B cell (primary cell): ENCODE data around the gene LDHAL6B. TPM values are rescaled to one million over a fixed set of nuclear protein-coding genes. Genes with fewer than 3 reads are reported as not detected.

Experiments used
- ATAC-seq: fragments of 200-7000 bp; cut with Tn5 transposase; one replicate; pipeline ENCODE4 v1.10.0; 2021; ENCODE audit warnings: low read depth, mild to moderate bottlenecking, moderate number of reproducible peaks, moderate library complexity
- CTCF ChIA-PET: fragments of 350-600 bp; sonication (Branson Sonifier 250); formaldehyde crosslinking; loops from one replicate; lab custom pipeline; 2021; ENCODE audit warnings: antibody characterized with exemption, inconsistent platforms; lab: Charles Lee
- POLR2A ChIA-PET: fragments of 350-600 bp; sonication (Branson Sonifier 250); formaldehyde crosslinking; loops from one replicate; lab custom pipeline; 2021; ENCODE audit warnings: antibody characterized with exemption; lab: Charles Lee
- DNase-seq: peaks from one replicate; pipeline ENCODE4 v3.0.0; 2013
- H2AFZ ChIP-seq: 2 replicates; pipeline ENCODE4 v1.6.1; 2012; ENCODE audit warnings: mild to moderate bottlenecking, low read depth, low read length; ENCODE audit not compliant: insufficient read depth, poor library complexity, severe bottlenecking
- H3K27ac ChIP-seq, 2 donors: 1 replicate in 1 of 2; 2 replicates in 1 of 2; pipeline ENCODE4 v1.5.1; 2012 to 2013; ENCODE audit warnings: low read length in 2 of 2, mild to moderate bottlenecking in 2 of 2, moderate library complexity in 1 of 2
- H3K27me3 ChIP-seq, 4 experiments: fragments of 200-600 bp in 1 of 4; sonication (generic) in 1 of 4; replicated peaks in 1 of 4; 1 replicate in 2 of 4; 2 replicates in 2 of 4; pipeline versions ENCODE4 v1.6.1 to v1.7.0; 2013 to 2016; ENCODE audit warnings: low read length in 3 of 4, mild to moderate bottlenecking in 2 of 4, mixed read lengths in 1 of 4, moderate library complexity in 1 of 4; ENCODE audit not compliant: insufficient read depth in 4 of 4, control insufficient read depth in 3 of 4; ENCODE audit errors: control extremely low read depth in 1 of 4
- H3K36me3 ChIP-seq, 2 experiments: replicated peaks in 1 of 2; 1 replicate in 1 of 2; 2 replicates in 1 of 2; pipeline versions ENCODE4 v1.6.1 to v1.7.1; 2013; ENCODE audit warnings: low read length in 1 of 2; ENCODE audit not compliant: insufficient read depth in 2 of 2, control insufficient read depth in 1 of 2; ENCODE audit errors: control extremely low read depth in 1 of 2, extremely low read depth in 1 of 2
- H3K4me1 ChIP-seq, 2 donors: fragments of 200-600 bp in 1 of 2; sonication (generic) in 1 of 2; 1 replicate in 1 of 2; 2 replicates in 1 of 2; pipeline versions ENCODE4 v1.5.1 to v1.6.1; 2013 to 2017; ENCODE audit warnings: low read length in 2 of 2; ENCODE audit not compliant: control insufficient read depth in 2 of 2, insufficient read depth in 2 of 2
- H3K4me2 ChIP-seq: replicated peaks from 2 replicates; pipeline ENCODE3; 2012; ENCODE audit warnings: mild to moderate bottlenecking, low read depth, low read length; ENCODE audit not compliant: poor library complexity, severe bottlenecking
- H3K4me3 ChIP-seq, 5 experiments: fragments of 200-600 bp in 1 of 5; sonication (generic) in 1 of 5; 1 replicate in 3 of 5; 2 replicates in 2 of 5; pipeline versions ENCODE4 v1.5.1 to v1.7.0; 2011 to 2016; ENCODE audit warnings: low read length in 4 of 5, mild to moderate bottlenecking in 4 of 5, low read depth in 2 of 5, control low read depth in 1 of 5, moderate library complexity in 1 of 5; ENCODE audit not compliant: insufficient read depth in 1 of 5; ENCODE audit errors: control extremely low read depth in 1 of 5, extremely low read depth in 1 of 5
- H3K79me2 ChIP-seq: fragments of 200-600 bp; sonication (generic); one replicate; pipeline ENCODE4 v1.6.0; 2016; ENCODE audit warnings: low read length; ENCODE audit not compliant: control insufficient read depth, insufficient read depth
- H3K9ac ChIP-seq: fragments of 200-600 bp; sonication (generic); 2 replicates; pipeline ENCODE4 v1.6.1; 2017; ENCODE audit warnings: mild to moderate bottlenecking, low read length, moderate library complexity
- H3K9me3 ChIP-seq, 3 donors: one replicate each; pipeline versions ENCODE4 v1.6.1 to v1.7.1; 2013; ENCODE audit warnings: low read length in 2 of 3; ENCODE audit not compliant: control insufficient read depth in 2 of 3, insufficient read depth in 1 of 3; ENCODE audit errors: control extremely low read depth in 1 of 3
- H4K20me1 ChIP-seq: 2 replicates; pipeline ENCODE4 v1.6.0; 2012; ENCODE audit warnings: mild to moderate bottlenecking, low read length; ENCODE audit not compliant: insufficient read depth, control insufficient read depth, poor library complexity, severe bottlenecking
- H3K27ac Mint-ChIP-seq: one replicate; pipeline ENCODE4 v1.8.0; 2021; ENCODE audit warnings: mixed read lengths
- H3K27me3 Mint-ChIP-seq: one replicate; pipeline ENCODE4 v1.8.0; 2021; ENCODE audit warnings: mixed read lengths
- H3K4me1 Mint-ChIP-seq: one replicate; pipeline ENCODE4 v1.8.0; 2021; ENCODE audit warnings: mixed read lengths
- H3K4me3 Mint-ChIP-seq: one replicate; pipeline ENCODE4 v1.8.0; 2021; ENCODE audit warnings: mixed read lengths
- H3K9me3 Mint-ChIP-seq: one replicate; pipeline ENCODE4 v1.8.0; 2022; ENCODE audit warnings: mixed read lengths; ENCODE audit not compliant: insufficient read depth
- CTCF ChIP-seq: fragments of 200-600 bp; IDR thresholded peaks from one replicate; pipeline ENCODE4 v1.8.0; 2022; ENCODE audit warnings: antibody characterized with exemption, mild to moderate bottlenecking
- EZH2 ChIP-seq: IDR thresholded peaks from 2 replicates; pipeline ENCODE4 v1.6.1; 2012; ENCODE audit warnings: borderline replicate concordance, low read depth, mild to moderate bottlenecking, moderate library complexity, low read length; ENCODE audit not compliant: insufficient read depth, poor library complexity, severe bottlenecking
- whole genome bisulfite sequencing: methylation state at CpG from one replicate; pipeline ENCODE4 v1.1.5; 2013; ENCODE audit warnings: missing lambda C conversion rate; ENCODE audit not compliant: insufficient coverage; 5-methylcytosine and 5-hydroxymethylcytosine counted together
- intact Hi-C: fragments of 100-400 bp; cut with micrococcal nuclease; formaldehyde crosslinking; loops from one replicate; pipeline ENCODE4 v1.10.0; 2022
- polyA plus RNA-seq: library from polyadenylated mRNA; depleted of rRNA; stranded (reverse); fragments of >200 nt; gene quantifications from 2 replicates; pipeline ENCODE4 v1.2.3, GENCODE V29; 2012
- total RNA-seq, 2 donors: library from RNA; stranded (reverse); fragments of 120-200 nt in 1 of 2; gene quantifications; 1 replicate in 1 of 2; 2 replicates in 1 of 2; pipeline versions ENCODE4 v1.2.3 to v1.2.4, GENCODE V29; 2013 to 2022

The LDHAL6B gene
- total and polyA plus RNA-seq, 2 donors (not counting 1 experiment from before 2014, with no cell fraction given) = not detected

- no CpG with 5 or more reads among the region's 3 CpGs for WGBS
- Histone ChIP-seq H4K20me1 (no peaks in the 10 kb centered on the region), H3K9me3 (no peaks in the 10 kb centered on the region), H3K27me3 (no peaks in the 10 kb centered on the region), H3K27ac (no peak overlapping the region), H3K79me2 (no peaks in the 10 kb centered on the region), H3K36me3 (peaks cover 0 to 89% of the 10 kb centered on the region in 2 experiments), H2AFZ (no peak overlapping the region), H3K9ac (no peak overlapping the region), H3K4me2 (no peak overlapping the region), H3K4me1 (peaks cover 0 to 5% of the 10 kb centered on the region in 2 donors), H3K4me3 (no peak overlapping the region)
- intact Hi-C loops = no loop called here
- DNase-seq (no peak), ATAC-seq (no peak)
- POLR2A ChIA-PET = interaction anchor here (1.1 kb wide), 1 partner anchor 31 kb away, joined by 5 read pairs; no protein-coding TSS in a partner anchor
- Mint-ChIP-seq H3K4me3 (no peak overlapping the region), H3K27me3 (no peaks in the 10 kb centered on the region), H3K9me3 (no peaks in the 10 kb centered on the region), H3K27ac (no peak overlapping the region), H3K4me1 (peaks cover 7% of the 10 kb centered on the region)
- TF ChIP-seq CTCF = no peak
- TF ChIP-seq EZH2 = no peak
- CTCF ChIA-PET = interaction anchor here (0.6 to 1.8 kb wide), 3 partner anchors 29 to 975 kb away, joined by 3 to 5 read pairs (median 3); no protein-coding TSS in a partner anchor
Measured at GRCh38 chr15:59203657-59204056, 3.0 kb upstream of the LDHAL6B start.

GRCh38 chr15:59205839-59206622, 612 bp upstream of the LDHAL6B start:
- H3K9me3 ChIP-seq = no peaks in the 10 kb centered on the region
- DNase-seq = no peak
- ChIA-PET CTCF (interaction anchor here (1.2 kb wide), 1 partner anchor 287 kb away, joined by 3 read pairs; no protein-coding TSS in a partner anchor), POLR2A (no interaction called here)
- H2AFZ ChIP-seq = no peak overlapping the region
- WGBS = 99% methylated on average over 7 of the region's 9 CpGs
- H4K20me1 ChIP-seq = no peaks in the 10 kb centered on the region
- H3K9ac ChIP-seq = no peak overlapping the region
- no peak overlapping the region for H3K4me3 ChIP-seq
- intact Hi-C loops = no loop called here
- no peaks in the 10 kb centered on the region for H3K9me3 Mint-ChIP-seq
- H3K27ac ChIP-seq = no peak overlapping the region
- no peaks in the 10 kb centered on the region for H3K79me2 ChIP-seq
- no peak overlapping the region for H3K4me3 Mint-ChIP-seq
- H3K27me3 Mint-ChIP-seq = no peaks in the 10 kb centered on the region
- H3K27ac Mint-ChIP-seq = no peak overlapping the region
- H3K4me1 Mint-ChIP-seq = peaks cover 7% of the 10 kb centered on the region
- no peak for ATAC-seq
- TF ChIP-seq CTCF (no peak), EZH2 (no peak)
- no peak overlapping the region for H3K4me2 ChIP-seq
- H3K27me3 ChIP-seq = no peaks in the 10 kb centered on the region
- peaks cover 0 to 82% of the 10 kb centered on the region in 2 experiments for H3K36me3 ChIP-seq
- peaks cover 0 to 5% of the 10 kb centered on the region in 2 donors for H3K4me1 ChIP-seq
